Tibial nerve (tissue), 4 donors: ENCODE data around the gene DRC1.

Source experiments
- EP300 ChIP-seq, 2 donors: sonication (generic); formaldehyde crosslinking; IDR thresholded peaks; one replicate each; pipeline ENCODE4 v1.6.1; 2017; ENCODE audit warnings: antibody characterized with exemption in 2 of 2, mild to moderate bottlenecking in 1 of 2
- POLR2A ChIP-seq, 2 donors: fragments of 450-650 bp; IDR thresholded peaks; one replicate each; pipeline ENCODE4 v1.6.1; 2017; ENCODE audit warnings: antibody characterized with exemption in 2 of 2, mild to moderate bottlenecking in 2 of 2, moderate library complexity in 2 of 2
- TF ChIP-seq, protein P1 (sequence below), 5 experiments: fragments of 200-600 bp in 3 of 5; fragments of 450-650 bp in 2 of 5; sonication (generic) in 3 of 5; IDR thresholded peaks; one replicate each; pipeline ENCODE4 v1.5.1; 2016 to 2019; ENCODE audit warnings: antibody characterized with exemption in 5 of 5, mild to moderate bottlenecking in 3 of 5, moderate library complexity in 2 of 5

DNA sequence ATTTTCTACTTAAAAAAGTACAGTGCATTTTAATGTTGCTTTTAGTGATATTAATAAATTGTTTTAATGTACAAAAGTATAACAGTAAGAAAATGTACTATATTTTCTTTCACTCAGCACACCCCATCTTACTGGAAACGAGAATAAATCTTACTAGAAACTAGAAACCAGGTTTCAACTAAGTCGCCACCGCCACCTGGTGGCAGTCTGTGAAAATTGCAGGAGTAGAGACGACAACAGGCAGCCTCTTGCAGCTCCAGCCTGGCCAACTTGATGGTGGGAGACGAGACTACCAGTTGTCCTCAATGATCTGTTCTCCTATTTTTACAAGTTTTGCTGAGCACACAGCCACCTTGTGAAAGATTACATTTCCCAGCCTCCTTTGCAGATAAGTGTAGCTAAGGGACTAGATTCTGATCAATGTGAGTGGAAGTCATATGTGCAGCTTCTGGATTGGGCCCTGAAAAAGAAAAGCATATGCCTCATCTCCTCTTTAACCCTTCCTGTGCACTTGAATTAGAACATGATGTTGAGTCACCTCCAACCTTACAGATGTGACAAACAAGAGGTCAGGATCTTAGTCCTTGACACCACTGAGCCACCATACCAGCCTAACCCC lies 67.5 kb downstream of the DRC1 start:
- TF ChIP-seq, protein P1, sequence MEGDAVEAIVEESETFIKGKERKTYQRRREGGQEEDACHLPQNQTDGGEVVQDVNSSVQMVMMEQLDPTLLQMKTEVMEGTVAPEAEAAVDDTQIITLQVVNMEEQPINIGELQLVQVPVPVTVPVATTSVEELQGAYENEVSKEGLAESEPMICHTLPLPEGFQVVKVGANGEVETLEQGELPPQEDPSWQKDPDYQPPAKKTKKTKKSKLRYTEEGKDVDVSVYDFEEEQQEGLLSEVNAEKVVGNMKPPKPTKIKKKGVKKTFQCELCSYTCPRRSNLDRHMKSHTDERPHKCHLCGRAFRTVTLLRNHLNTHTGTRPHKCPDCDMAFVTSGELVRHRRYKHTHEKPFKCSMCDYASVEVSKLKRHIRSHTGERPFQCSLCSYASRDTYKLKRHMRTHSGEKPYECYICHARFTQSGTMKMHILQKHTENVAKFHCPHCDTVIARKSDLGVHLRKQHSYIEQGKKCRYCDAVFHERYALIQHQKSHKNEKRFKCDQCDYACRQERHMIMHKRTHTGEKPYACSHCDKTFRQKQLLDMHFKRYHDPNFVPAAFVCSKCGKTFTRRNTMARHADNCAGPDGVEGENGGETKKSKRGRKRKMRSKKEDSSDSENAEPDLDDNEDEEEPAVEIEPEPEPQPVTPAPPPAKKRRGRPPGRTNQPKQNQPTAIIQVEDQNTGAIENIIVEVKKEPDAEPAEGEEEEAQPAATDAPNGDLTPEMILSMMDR (IDR thresholded peaks at IDR 0.05): peak in 4 of 5 experiments; percentile 19 to 38 (median 25)
- TF ChIP-seq EP300 (IDR thresholded peaks at IDR 0.05): no peak
- TF ChIP-seq POLR2A (IDR thresholded peaks at IDR 0.05): no peak
